Cardiac muscle cell (in vitro differentiated cells and primary cell): ENCODE measurements around the gene CD200R1L. TPM values are rescaled to one million over a fixed set of nuclear protein-coding genes. Genes with fewer than 3 reads are reported as not detected.

Experiments
- DNase-seq, 2 donors: peaks; one replicate each; pipeline versions ENCODE4 v3.0.0 to v3.0.0-alpha.2; 2010 to 2017; ENCODE audit warnings: low read depth in 1 of 2, low spot score in 1 of 2
- H3K27ac ChIP-seq: fragments of 200-600 bp; sonication (generic); 2 replicates; pipeline ENCODE4 v1.5.1; 2016
- H3K27me3 ChIP-seq: fragments of 200-600 bp; sonication (generic); 2 replicates; pipeline ENCODE4 v1.6.0; 2016; ENCODE audit warnings: control low read depth
- H3K36me3 ChIP-seq: fragments of 200-600 bp; sonication (generic); 2 replicates; pipeline ENCODE4 v1.5.1; 2016; ENCODE audit warnings: control low read depth
- H3K4me1 ChIP-seq: fragments of 200-600 bp; sonication (generic); 2 replicates; pipeline ENCODE4 v1.8.1; 2017; ENCODE audit warnings: low read depth, mild to moderate bottlenecking, mixed run types
- H3K4me3 ChIP-seq: fragments of 200-600 bp; sonication (generic); 2 replicates; pipeline ENCODE4 v1.5.1; 2016; ENCODE audit warnings: mild to moderate bottlenecking
- H3K9me3 ChIP-seq: fragments of 200-600 bp; sonication (generic); 2 replicates; pipeline ENCODE4 v1.5.1; 2017; ENCODE audit warnings: low read depth, mild to moderate bottlenecking, control low read depth
- CTCF ChIP-seq: IDR thresholded peaks from 2 replicates; pipeline ENCODE4 v1.5.1; 2012; ENCODE audit warnings: low read depth, mild to moderate bottlenecking, low read length
- polyA plus RNA-seq: library from polyadenylated mRNA; unstranded; fragments of >200 nt; fragmentation: Nextera tagmentation; extraction: Ambion mirVana; gene quantifications from 2 replicates; pipeline ENCODE4 v1.2.1, GENCODE V29; 2016
- total RNA-seq: library from RNA; depleted of rRNA; stranded (reverse); fragments of >200 nt; gene quantifications from 2 replicates; pipeline ENCODE4 v1.2.3, GENCODE V29; 2016

The CD200R1L gene
- total RNA-seq (not detected in 2 replicates), polyA plus RNA-seq (not detected in 2 replicates)

GRCh38 chr3:112846764-112847163 lies at the start of gene CD200R1L:
Gene CD200R1L, minus strand, starts transcription at chr3:112846864. Its CDS starts 17,497 bp downstream, at chr3:112829367.
- H3K4me1 ChIP-seq = no peaks in the 10 kb centered on the region
- no peak for TF ChIP-seq CTCF
- H3K4me3 ChIP-seq = no peak within 1 kb of the TSS
- H3K36me3 ChIP-seq = no peaks in the 10 kb centered on the region
- no peaks in the 10 kb centered on the region for H3K27me3 ChIP-seq
- no peaks in the 10 kb centered on the region for H3K9me3 ChIP-seq
- DNase-seq = no peak
- H3K27ac ChIP-seq = no peak within 1 kb of the TSS

DNA sequence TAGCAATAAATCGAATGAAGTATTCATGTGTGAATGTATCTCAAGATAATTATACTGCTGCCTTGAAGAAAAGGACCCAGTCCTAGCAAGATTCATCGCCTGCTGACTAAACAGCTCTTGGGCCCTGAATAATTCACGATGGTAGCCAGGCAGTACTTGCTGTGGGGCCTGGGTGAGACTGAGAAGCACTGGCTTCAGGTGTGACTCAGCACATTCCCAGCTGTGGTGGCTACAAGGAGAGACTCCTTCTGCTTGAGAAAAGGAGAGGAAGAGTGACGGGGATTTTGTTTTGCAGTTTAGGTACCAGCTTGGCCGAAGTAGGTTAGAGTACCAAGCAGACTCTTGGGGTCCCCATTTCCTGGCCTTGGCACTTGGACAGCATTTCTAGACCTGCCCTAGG lies 47.6 kb upstream of the CD200R1L start:
- H3K4me1 ChIP-seq = no peaks in the 10 kb centered on the region
- no peak overlapping the region for H3K4me3 ChIP-seq
- no peak for TF ChIP-seq CTCF
- no peaks in the 10 kb centered on the region for H3K36me3 ChIP-seq
- no peaks in the 10 kb centered on the region for H3K9me3 ChIP-seq
- H3K27me3 ChIP-seq = no peaks in the 10 kb centered on the region
- H3K27ac ChIP-seq = no peak overlapping the region
- no peak for DNase-seq

DNA sequence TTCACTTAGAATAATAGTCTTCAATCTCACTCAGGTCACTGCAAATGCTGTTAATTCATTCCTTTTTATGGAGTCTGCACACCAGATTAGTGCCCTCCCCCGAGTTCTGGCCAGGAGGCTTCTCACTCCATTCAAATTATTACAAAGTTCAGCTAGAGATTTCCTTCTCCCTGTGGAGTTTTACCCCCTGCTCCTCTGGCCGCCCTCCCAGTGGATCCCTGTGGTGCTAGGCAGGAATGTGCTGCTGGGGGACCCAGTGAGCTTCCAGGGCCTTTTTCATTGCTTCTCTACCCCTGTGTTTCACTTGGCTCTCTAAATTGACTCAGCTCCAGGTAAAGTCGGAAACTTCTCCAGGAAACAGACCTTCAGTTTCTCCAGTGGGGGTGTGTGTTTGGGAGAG lies 42.7 kb upstream of the CD200R1L start:
- no peak overlapping the region for H3K27ac ChIP-seq
- DNase-seq = no peak
- no peak for TF ChIP-seq CTCF
- no peaks in the 10 kb centered on the region for H3K4me1 ChIP-seq
- H3K27me3 ChIP-seq = no peaks in the 10 kb centered on the region
- no peak overlapping the region for H3K4me3 ChIP-seq
- H3K36me3 ChIP-seq = no peaks in the 10 kb centered on the region
- H3K9me3 ChIP-seq = no peaks in the 10 kb centered on the region

GRCh38 chr3:112888381-112889085 lies 41.9 kb upstream of the CD200R1L start:
- no peak for TF ChIP-seq CTCF
- H3K4me3 ChIP-seq = no peak overlapping the region
- no peak overlapping the region for H3K27ac ChIP-seq
- no peak for DNase-seq
- H3K36me3 ChIP-seq = no peaks in the 10 kb centered on the region
- H3K9me3 ChIP-seq = no peaks in the 10 kb centered on the region
- H3K4me1 ChIP-seq = no peaks in the 10 kb centered on the region
- H3K27me3 ChIP-seq = no peaks in the 10 kb centered on the region

- no peak overlapping the region for H3K27ac ChIP-seq
- TF ChIP-seq CTCF = no peak
- no peaks in the 10 kb centered on the region for H3K27me3 ChIP-seq
- H3K4me3 ChIP-seq = no peak overlapping the region
- H3K36me3 ChIP-seq = no peaks in the 10 kb centered on the region
- H3K4me1 ChIP-seq = no peaks in the 10 kb centered on the region
- no peaks in the 10 kb centered on the region for H3K9me3 ChIP-seq
- no peak for DNase-seq
Measured at GRCh38 chr3:112884678-112885290, 38.1 kb upstream of the CD200R1L start.
